ENCODE measurements around the gene DPM3.

Gene DPM3

GRCh38 chr1:155172732-155173477, 32.6 kb upstream of the DPM3 start, which contains the start of gene KRTCAP2:
Gene KRTCAP2, minus strand, starts transcription at chr1:155173304. Its CDS starts 80 bp downstream, at chr1:155173224.
- H3K4me3 Mint-ChIP-seq = peak within 1 kb of the TSS; percentile 91 to 98 (median 97)
- peak within 1 kb of the TSS; percentile 93 to 98 (median 97) for H3K27ac Mint-ChIP-seq
- H3K36me3 Mint-ChIP-seq (ENCODE audit: low read depth) = peaks cover 18% of the 10 kb centered on the region
- H3K27me3 Mint-ChIP-seq (ENCODE audit: low read depth) = peaks cover 13% of the 10 kb centered on the region
- H3K4me1 Mint-ChIP-seq = peaks cover 27% of the 10 kb centered on the region
- TF ChIP-seq CTCF (IDR thresholded peaks at IDR 0.05; ENCODE audit: unreplicated experiment in 3 of 3) = peak; percentile 93 to 97 (median 95)
- H3K9me3 Mint-ChIP-seq = no peaks in the 10 kb centered on the region

DNA sequence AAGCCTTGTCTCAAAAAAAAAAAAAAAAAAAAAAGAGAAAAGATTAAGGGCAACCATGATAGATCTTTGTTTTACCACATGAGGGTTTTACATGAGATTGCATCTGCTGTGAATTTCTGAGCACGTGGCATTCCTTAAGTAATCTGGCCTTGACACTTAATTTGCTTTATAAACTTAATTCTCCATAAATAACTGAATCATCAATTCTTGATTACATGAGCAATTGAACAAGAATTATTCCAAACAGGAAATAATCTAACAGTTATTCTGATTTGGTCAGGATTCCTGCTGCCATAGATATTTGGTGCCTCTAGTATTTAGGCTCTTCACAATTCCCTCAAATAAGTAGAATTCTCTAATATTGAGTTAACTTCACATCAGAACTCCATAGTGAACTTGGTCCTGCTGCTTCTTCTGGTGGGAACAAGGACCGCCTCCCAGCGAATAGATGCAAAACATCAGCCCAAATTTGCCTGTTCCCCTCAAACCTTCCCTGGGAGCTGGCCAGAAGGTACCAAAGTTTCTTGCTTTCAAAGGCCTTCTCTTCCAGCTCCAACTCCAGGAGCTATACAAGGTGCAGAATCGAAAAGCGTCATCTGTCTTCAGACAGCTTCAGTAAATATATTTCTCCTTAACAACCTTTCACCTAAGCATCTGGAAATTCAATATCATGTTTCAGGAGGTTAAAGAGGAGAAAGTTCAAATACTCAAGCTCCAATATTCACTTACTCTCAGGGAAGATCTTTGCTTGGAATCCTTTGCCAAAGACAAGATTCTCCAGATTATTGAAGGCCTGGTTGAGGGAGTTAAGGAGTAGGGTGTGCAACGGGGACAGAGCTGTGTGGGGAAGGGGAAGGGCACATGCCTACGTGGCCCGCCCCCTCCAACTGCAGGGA, 31.8 kb upstream of the DPM3 start:
- TF ChIP-seq CTCF (IDR thresholded peaks at IDR 0.05; ENCODE audit: unreplicated experiment in 3 of 3) = no peak
- peak overlapping the region; percentile 91 to 98 (median 97) for H3K4me3 Mint-ChIP-seq
- peaks cover 18% of the 10 kb centered on the region for H3K36me3 Mint-ChIP-seq (ENCODE audit: low read depth)
- peaks cover 34% of the 10 kb centered on the region for H3K4me1 Mint-ChIP-seq
- H3K9me3 Mint-ChIP-seq = no peaks in the 10 kb centered on the region
- H3K27ac Mint-ChIP-seq = peak overlapping the region; percentile 80 to 97 (median 93)
- H3K27me3 Mint-ChIP-seq (ENCODE audit: low read depth) = peaks cover 13% of the 10 kb centered on the region

DNA sequence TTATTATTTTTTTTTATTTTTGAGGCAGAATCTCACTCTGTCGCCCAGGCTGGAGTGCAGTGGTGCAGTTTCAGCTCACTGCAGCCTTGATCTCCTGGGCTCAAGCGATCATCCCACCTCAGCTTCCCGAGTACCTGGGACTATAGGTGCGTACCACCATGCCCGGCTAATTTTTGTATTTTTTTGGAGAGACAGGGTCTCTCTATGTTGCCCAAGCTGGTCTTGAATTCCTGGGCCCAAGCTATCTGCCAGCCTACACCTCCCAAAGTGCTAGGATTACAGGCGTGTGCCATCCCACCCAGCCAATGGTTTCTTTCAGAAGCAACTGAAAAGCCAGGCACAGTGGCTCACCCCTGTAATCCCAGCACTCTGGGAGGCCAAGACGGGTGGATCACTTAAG, 30.5 kb upstream of the DPM3 start:
- Mint-ChIP-seq H3K4me3 (peak overlapping the region; percentile 69 to 97 (median 91)), H3K36me3 (ENCODE audit: low read depth) (peaks cover 15% of the 10 kb centered on the region), H3K9me3 (peaks cover under 1% of the 10 kb centered on the region), H3K27ac (no peak overlapping the region), H3K27me3 (ENCODE audit: low read depth) (peaks cover 13% of the 10 kb centered on the region), H3K4me1 (peaks cover 35% of the 10 kb centered on the region)
- no peak for TF ChIP-seq CTCF (IDR thresholded peaks at IDR 0.05; ENCODE audit: unreplicated experiment in 3 of 3)

- Mint-ChIP-seq H3K9me3 (peaks cover 3% of the 10 kb centered on the region), H3K36me3 (ENCODE audit: low read depth) (peaks cover 15% of the 10 kb centered on the region), H3K4me1 (peaks cover 36% of the 10 kb centered on the region), H3K4me3 (peak overlapping the region; percentile 64 to 81 (median 66)), H3K27me3 (ENCODE audit: low read depth) (peaks cover 12% of the 10 kb centered on the region), H3K27ac (no peak overlapping the region)
- TF ChIP-seq CTCF (IDR thresholded peaks at IDR 0.05; ENCODE audit: unreplicated experiment in 3 of 3) = no peak
These were observed 29.9 kb upstream of the DPM3 start for GRCh38 chr1:155170101-155170785.

GRCh38 chr1:155169541-155169940, 29.2 kb upstream of the DPM3 start:
- Mint-ChIP-seq H3K4me3 (peak overlapping the region; percentile 60 to 69 (median 64)), H3K27ac (no peak overlapping the region), H3K36me3 (ENCODE audit: low read depth) (peaks cover 15% of the 10 kb centered on the region), H3K4me1 (peaks cover 36% of the 10 kb centered on the region), H3K9me3 (peaks cover 3% of the 10 kb centered on the region), H3K27me3 (ENCODE audit: low read depth) (peaks cover 7% of the 10 kb centered on the region)
- TF ChIP-seq CTCF (IDR thresholded peaks at IDR 0.05; ENCODE audit: unreplicated experiment in 3 of 3) = no peak

All from nephron (organoid).